Measurements from ENCODE around the gene CLIC6. TPM values are rescaled to one million over a fixed set of nuclear protein-coding genes. Genes with fewer than 3 reads are reported as not detected.
A peak's percentile ranks its signal among the peaks of the same experiment; 100 is the strongest.

The CLIC6 gene
- total RNA-seq, 4 donors from 2014 or later, result 2.1 to 5.9 (median 3.3) TPM

DNA sequence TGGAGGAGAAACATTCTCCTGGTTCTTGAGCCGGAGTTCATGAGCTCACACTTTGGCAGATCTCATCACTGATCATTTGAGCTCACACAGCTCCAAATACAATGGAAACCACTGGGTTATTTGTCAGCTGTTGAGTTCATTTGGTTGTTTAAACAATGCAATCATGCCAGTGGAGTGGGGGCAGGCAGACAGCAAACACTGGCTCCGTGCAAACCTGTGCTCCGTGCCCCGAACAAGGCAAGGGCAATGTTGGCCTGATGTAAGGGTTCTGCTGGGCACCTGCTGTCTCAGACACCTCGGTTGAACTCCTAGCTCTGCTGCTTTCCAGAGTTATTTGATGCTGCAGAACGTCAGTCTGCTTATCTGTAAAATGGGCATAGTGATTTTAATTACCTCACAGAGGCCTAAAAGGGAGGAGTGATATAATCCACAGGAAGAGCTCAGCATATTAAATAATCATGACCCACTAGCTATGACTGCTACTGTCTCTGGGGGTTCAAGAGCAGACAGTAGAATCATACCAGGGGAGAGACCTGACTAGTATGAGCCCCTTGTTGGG lies 20.0 kb upstream of the CLIC6 start:
- intact Hi-C loops (cut with DNase I; ENCODE audit: low total_unique reads), result no loop called here
- TF ChIP-seq, protein P1, sequence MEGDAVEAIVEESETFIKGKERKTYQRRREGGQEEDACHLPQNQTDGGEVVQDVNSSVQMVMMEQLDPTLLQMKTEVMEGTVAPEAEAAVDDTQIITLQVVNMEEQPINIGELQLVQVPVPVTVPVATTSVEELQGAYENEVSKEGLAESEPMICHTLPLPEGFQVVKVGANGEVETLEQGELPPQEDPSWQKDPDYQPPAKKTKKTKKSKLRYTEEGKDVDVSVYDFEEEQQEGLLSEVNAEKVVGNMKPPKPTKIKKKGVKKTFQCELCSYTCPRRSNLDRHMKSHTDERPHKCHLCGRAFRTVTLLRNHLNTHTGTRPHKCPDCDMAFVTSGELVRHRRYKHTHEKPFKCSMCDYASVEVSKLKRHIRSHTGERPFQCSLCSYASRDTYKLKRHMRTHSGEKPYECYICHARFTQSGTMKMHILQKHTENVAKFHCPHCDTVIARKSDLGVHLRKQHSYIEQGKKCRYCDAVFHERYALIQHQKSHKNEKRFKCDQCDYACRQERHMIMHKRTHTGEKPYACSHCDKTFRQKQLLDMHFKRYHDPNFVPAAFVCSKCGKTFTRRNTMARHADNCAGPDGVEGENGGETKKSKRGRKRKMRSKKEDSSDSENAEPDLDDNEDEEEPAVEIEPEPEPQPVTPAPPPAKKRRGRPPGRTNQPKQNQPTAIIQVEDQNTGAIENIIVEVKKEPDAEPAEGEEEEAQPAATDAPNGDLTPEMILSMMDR (IDR thresholded peaks at IDR 0.05), result no peak
- TF ChIP-seq POLR2A (IDR thresholded peaks at IDR 0.05), result no peak
- DNase-seq (ENCODE audit: low spot score in 2 of 2), result peak in 1 of 2 donors; percentile 26
- 76 to 81% methylated on average over 6 of the region's 6 CpGs for WGBS, 2 donors
- no peak overlapping the region for H3K4me3 ChIP-seq (ENCODE audit: low read depth, poor library complexity, severe bottlenecking)

DNA sequence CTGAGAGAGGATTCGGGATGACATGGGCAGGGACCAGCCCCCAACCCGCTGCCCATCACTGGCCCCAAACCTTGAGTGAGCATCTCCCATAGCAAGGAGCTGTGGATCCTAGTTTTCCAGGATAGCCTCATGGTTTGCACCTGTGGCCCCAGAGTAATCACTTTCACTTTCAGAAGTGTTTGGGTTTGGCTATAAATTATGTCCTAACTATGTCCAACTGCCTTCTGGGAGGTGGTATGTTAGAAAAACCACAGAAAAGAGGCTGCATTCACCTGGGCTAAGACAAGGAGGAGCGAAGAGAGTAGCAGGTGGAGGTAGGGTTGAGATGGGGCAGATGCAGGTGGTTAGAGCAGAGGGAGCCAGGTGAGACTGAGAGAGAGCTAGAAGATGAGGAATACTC lies 19.4 kb upstream of the CLIC6 start:
- intact Hi-C loops (cut with DNase I; ENCODE audit: low total_unique reads), result no loop called here
- WGBS, 2 donors, result 89 to 91% methylated on average over 3 of the region's 3 CpGs
- no peak for TF ChIP-seq POLR2A (IDR thresholded peaks at IDR 0.05)
- TF ChIP-seq, protein P1 (IDR thresholded peaks at IDR 0.05), result no peak
- no peak overlapping the region for H3K4me3 ChIP-seq (ENCODE audit: low read depth, poor library complexity, severe bottlenecking)
- DNase-seq (ENCODE audit: low spot score in 2 of 2), result peak in 1 of 2 donors; percentile 4

DNA sequence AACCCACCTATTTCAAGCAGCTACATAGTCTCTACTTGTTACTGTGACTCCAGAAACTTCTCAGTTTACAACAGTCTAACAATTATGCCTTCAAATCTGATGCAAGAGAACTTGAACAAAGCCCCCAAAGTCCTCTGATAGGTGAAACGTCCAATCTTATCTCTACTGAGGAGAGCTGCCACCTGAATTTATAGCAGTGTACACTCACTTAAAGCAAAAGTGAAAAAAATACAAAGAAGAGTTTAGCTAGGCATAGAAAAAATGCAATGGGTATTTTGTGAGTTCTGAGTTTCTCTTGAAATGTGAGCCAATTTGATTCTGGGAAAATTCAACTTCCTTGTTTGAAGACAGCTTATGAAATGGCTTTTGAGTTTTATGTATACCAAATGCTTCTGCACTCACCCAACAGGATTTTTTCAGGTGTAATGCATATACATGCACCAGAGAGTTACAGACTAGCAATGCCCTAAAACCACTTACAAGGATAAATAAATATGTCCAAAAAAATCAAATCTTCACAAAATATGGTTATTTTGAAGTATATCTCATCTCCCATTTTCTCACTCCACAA lies 17.8 kb upstream of the CLIC6 start:
- WGBS, 2 donors, result 13 to 18% methylated on average over 1 of the region's 1 CpG
- no peak overlapping the region for H3K4me3 ChIP-seq (ENCODE audit: low read depth, poor library complexity, severe bottlenecking)
- intact Hi-C loops (cut with DNase I; ENCODE audit: low total_unique reads), result no loop called here
- TF ChIP-seq POLR2A (IDR thresholded peaks at IDR 0.05), result no peak
- TF ChIP-seq, protein P1 (IDR thresholded peaks at IDR 0.05), result no peak
- no peak for DNase-seq (ENCODE audit: low spot score in 2 of 2)

DNA sequence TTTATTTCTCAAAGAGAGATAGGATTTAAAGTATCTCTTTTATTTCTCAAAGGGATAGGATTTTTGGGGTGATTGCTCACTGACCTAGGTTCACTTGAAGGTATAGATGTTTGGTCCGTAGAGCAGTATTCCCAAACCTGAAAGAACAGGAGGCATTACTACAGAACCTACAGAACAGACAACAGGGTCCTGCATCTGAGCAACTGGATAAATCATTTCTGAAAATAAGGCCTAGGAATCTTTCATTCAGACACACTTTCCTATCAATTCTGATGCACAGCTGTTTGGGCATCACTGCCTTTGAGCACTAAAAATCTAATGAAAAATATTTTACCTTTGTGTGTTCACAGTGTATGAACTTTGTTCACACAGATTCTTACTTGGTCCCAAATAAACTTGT lies 17.2 kb upstream of the CLIC6 start:
- TF ChIP-seq, protein P1 (IDR thresholded peaks at IDR 0.05), result no peak
- TF ChIP-seq POLR2A (IDR thresholded peaks at IDR 0.05), result no peak
- WGBS, 2 donors, result 81 to 90% methylated on average over 1 of the region's 1 CpG
- H3K4me3 ChIP-seq (ENCODE audit: low read depth, poor library complexity, severe bottlenecking), result no peak overlapping the region
- DNase-seq (ENCODE audit: low spot score in 2 of 2), result no peak
- intact Hi-C loops (cut with DNase I; ENCODE audit: low total_unique reads), result no loop called here

DNA sequence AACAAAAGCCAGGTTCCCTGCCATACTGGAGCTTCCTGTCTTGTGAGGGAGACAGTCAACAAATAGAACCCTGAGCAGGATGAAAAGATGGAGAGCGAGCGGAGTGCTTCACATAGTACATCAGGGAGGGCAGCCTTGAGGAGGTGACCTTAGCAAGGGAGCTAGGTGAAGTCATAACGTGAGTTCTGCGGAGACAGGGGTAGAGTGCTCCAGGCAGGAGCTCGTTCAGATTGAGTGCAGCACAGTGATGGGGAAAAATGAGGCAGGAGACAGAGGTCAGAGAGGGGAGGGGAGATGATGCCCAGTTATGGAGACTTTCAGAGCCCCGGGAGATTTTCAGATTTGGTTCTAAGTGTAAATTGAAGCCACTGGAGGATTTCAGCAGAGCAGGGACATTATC lies 15.3 kb upstream of the CLIC6 start:
- peak in 1 of 2 donors; percentile 54 for DNase-seq (ENCODE audit: low spot score in 2 of 2)
- intact Hi-C loops (cut with DNase I; ENCODE audit: low total_unique reads), result no loop called here
- TF ChIP-seq, protein P1 (IDR thresholded peaks at IDR 0.05), result no peak
- no peak for TF ChIP-seq POLR2A (IDR thresholded peaks at IDR 0.05)
- WGBS, 2 donors, result 89% methylated on average over 6 of the region's 6 CpGs
- no peak overlapping the region for H3K4me3 ChIP-seq (ENCODE audit: low read depth, poor library complexity, severe bottlenecking)

DNA sequence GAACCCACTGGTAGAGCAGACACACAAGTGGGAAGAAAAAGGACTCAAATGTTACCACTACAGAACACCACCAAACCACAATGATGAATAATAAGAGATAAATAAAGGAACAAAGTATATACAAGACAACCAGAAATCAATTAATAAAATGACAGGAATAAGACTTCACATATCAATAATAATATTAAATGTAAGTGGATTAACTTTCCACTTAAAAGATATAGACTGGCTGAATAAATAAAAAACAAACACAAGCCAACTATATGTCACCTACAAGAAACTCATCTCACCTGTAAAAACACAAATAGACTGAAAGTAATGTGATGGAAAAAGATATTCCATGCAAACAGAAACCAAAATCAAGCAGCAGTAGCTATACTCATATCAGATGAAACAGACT lies 6.9 kb upstream of the CLIC6 start:
- intact Hi-C loops (cut with DNase I; ENCODE audit: low total_unique reads), result no loop called here
- DNase-seq (ENCODE audit: low spot score in 2 of 2), result no peak
- no peak for TF ChIP-seq POLR2A (IDR thresholded peaks at IDR 0.05)
- TF ChIP-seq, protein P1 (IDR thresholded peaks at IDR 0.05), result no peak
- no peak overlapping the region for H3K4me3 ChIP-seq (ENCODE audit: low read depth, poor library complexity, severe bottlenecking)
